GM12878 (cell line): ENCODE results near the gene AGRN. TPM values are rescaled to one million over a fixed set of nuclear protein-coding genes. Genes with fewer than 3 reads are reported as not detected.

Source experiments
- ATAC-seq: fragments of 200-7000 bp; cut with Tn5 transposase; 3 replicates; pipeline ENCODE4 v1.9.1; 2020; ENCODE audit warnings: mild to moderate bottlenecking, moderate library complexity
- BruUV-seq: library from RNA; stranded (reverse); fragments of 400-500 nt; replicated peaks from 2 replicates; lab custom pipeline; 2021; lab: Mats Ljungman, UMichigan
- CTCF ChIA-PET: fragments of 300-600 bp; sonication (Branson Sonifier 250); formaldehyde crosslinking; extraction: SDS; loops from one replicate; lab custom pipeline; 2021; ENCODE audit warnings: inconsistent platforms; lab: Yijun Ruan, JAX
- POLR2A ChIA-PET: fragments of 350-600 bp; formaldehyde crosslinking; extraction: SDS; loops from one replicate; lab custom pipeline; 2021; ENCODE audit warnings: inconsistent platforms; lab: Charles Lee
- RAD21 ChIA-PET: fragments of 300-600 bp; sonication (Branson Sonifier 250); formaldehyde crosslinking; loops from one replicate; lab custom pipeline; 2023; ENCODE audit warnings: antibody characterized with exemption; ENCODE audit not compliant: unreplicated experiment; lab: Charles Lee
- SMC1A ChIA-PET: fragments of 300-600 bp; sonication (Branson Sonifier 250); formaldehyde crosslinking; loops from one replicate; lab custom pipeline; 2023; ENCODE audit not compliant: unreplicated experiment, uncharacterized antibody; lab: Charles Lee
- DNase-seq: peaks from one replicate; pipeline ENCODE4 v3.0.0-alpha.2; 2011; ENCODE audit warnings: low read depth, low spot score
- FAIRE-seq: peaks from 3 replicates; lab custom pipeline; 2011; peaks lifted over from hg19 to GRCh38; lab: Jason Lieb, UNC
- H2AFZ ChIP-seq: 2 replicates; pipeline ENCODE4 v1.6.0; 2011; ENCODE audit warnings: low read depth, low read length, control low read depth; ENCODE audit not compliant: control insufficient read depth
- H3K27ac ChIP-seq: 2 replicates; pipeline ENCODE4 v1.5.1; 2011; ENCODE audit warnings: control low read depth; ENCODE audit not compliant: control insufficient read depth, insufficient read depth
- H3K27me3 ChIP-seq, 2 experiments: replicated peaks in 1 of 2; 2 replicates each; pipeline versions ENCODE4 v1.6.0 to v1.6.1; 2011; ENCODE audit warnings: low read length in 1 of 2; ENCODE audit not compliant: control insufficient read depth in 2 of 2, insufficient read depth in 2 of 2
- H3K36me3 ChIP-seq, 2 experiments: 2 replicates each; pipeline ENCODE4 v1.5.1; 2011; ENCODE audit warnings: low read length in 1 of 2; ENCODE audit not compliant: control insufficient read depth in 2 of 2, insufficient read depth in 2 of 2
- H3K4me1 ChIP-seq: 2 replicates; pipeline ENCODE4 v1.6.1; 2011; ENCODE audit warnings: mild to moderate bottlenecking, low read length, moderate library complexity, mixed read lengths; ENCODE audit not compliant: control insufficient read depth, insufficient read depth
- H3K4me2 ChIP-seq: 2 replicates; pipeline ENCODE4 v1.6.0; 2011; ENCODE audit warnings: control low read depth; ENCODE audit not compliant: control insufficient read depth, insufficient read depth
- H3K4me3 ChIP-seq: fragments of 200-600 bp; sonication (generic); 2 replicates; pipeline ENCODE4 v1.5.1; 2016
- H3K79me2 ChIP-seq: 2 replicates; pipeline ENCODE4 v1.6.0; 2011; ENCODE audit warnings: low read length; ENCODE audit not compliant: control insufficient read depth, insufficient read depth
- H3K9ac ChIP-seq: 2 replicates; pipeline ENCODE4 v1.8.0; 2011; ENCODE audit warnings: low read length, control low read depth, mixed read lengths; ENCODE audit not compliant: control insufficient read depth, insufficient read depth
- H3K9me3 ChIP-seq: replicated peaks from 3 replicates; pipeline ENCODE4 v1.5.1; 2011; ENCODE audit warnings: mild to moderate bottlenecking, low read length; ENCODE audit not compliant: control insufficient read depth, insufficient read depth
- H4K20me1 ChIP-seq: 2 replicates; pipeline ENCODE4 v1.6.0; 2011; ENCODE audit not compliant: control insufficient read depth, insufficient read depth
- EP300 ChIP-seq, 2 experiments: fragments of 150-350 bp in 1 of 2; IDR thresholded peaks; 2 replicates each; pipeline ENCODE4 v1.6.1; 2011 to 2012; ENCODE audit warnings: low read depth in 2 of 2, low read length in 2 of 2, borderline replicate concordance in 1 of 2, improper control_type of control experiment in 1 of 2, inconsistent platforms in 1 of 2; ENCODE audit not compliant: control insufficient read depth in 1 of 2
- FOS ChIP-seq: IDR thresholded peaks from 3 replicates; pipeline ENCODE4 v1.6.1; 2011; ENCODE audit warnings: borderline replicate concordance; ENCODE audit not compliant: insufficient read length; ENCODE audit errors: extremely low read depth
- IKZF2 ChIP-seq, 2 experiments: fragments of 450-650 bp; IDR thresholded peaks; 2 replicates each; pipeline ENCODE4 v1.6.1; 2017; ENCODE audit warnings: mild to moderate bottlenecking in 2 of 2, moderate library complexity in 2 of 2
- NFIC ChIP-seq: IDR thresholded peaks from 2 replicates; pipeline ENCODE4 v1.6.1; 2012; ENCODE audit warnings: low read depth, mild to moderate bottlenecking, inconsistent platforms, low read length, moderate library complexity
- RB1 ChIP-seq: fragments of 450-650 bp; formaldehyde crosslinking; IDR thresholded peaks from 2 replicates; pipeline ENCODE4 v1.6.1; 2017; ENCODE audit warnings: mild to moderate bottlenecking, borderline replicate concordance
- STAT1 ChIP-seq: fragments of 450-650 bp; conservative IDR thresholded peaks from 2 replicates; pipeline ENCODE4 v1.6.1; 2014; ENCODE audit warnings: antibody characterized with exemption, mild to moderate bottlenecking
- YBX1 ChIP-seq: fragments of 450-650 bp; IDR thresholded peaks from 2 replicates; pipeline ENCODE4 v1.6.1; 2016; ENCODE audit warnings: antibody characterized with exemption
- ZNF24 ChIP-seq: fragments of 450-650 bp; IDR thresholded peaks from 2 replicates; pipeline ENCODE4 v1.6.1; 2017; ENCODE audit warnings: antibody characterized with exemption, mild to moderate bottlenecking
- WGBS: methylation state at CpG from one replicate; pipeline ENCODE4 v1.1.6; 2016; ENCODE audit warnings: low lambda C conversion rate; ENCODE audit not compliant: insufficient replicate concordance, insufficient coverage; ENCODE audit errors: missing lambda C conversion rate; 5-methylcytosine and 5-hydroxymethylcytosine counted together
- in situ Hi-C: fragments of 300-500 bp; cut with MboI; formaldehyde crosslinking; loops from 9 replicates; pipeline ENCODE4 v1.14.3; 2018; ENCODE audit warnings: mixed read lengths
- intact Hi-C: fragments of 100-400 bp; cut with micrococcal nuclease; formaldehyde crosslinking; loops from one replicate; pipeline ENCODE4 v1.14.2; 2022; ENCODE audit not compliant: unreplicated experiment
- polyA plus RNA-seq, 11 experiments: library from polyadenylated mRNA; depleted of rRNA in 4 of 11; unstranded in 6 of 11; stranded (reverse) in 5 of 11; fragments of >200 nt; fragmentation: Nextera tagmentation in 4 of 11; fragmentation: Illumina TruSeq in 1 of 11; extraction: Ambion mirVana in 4 of 11; extraction: Trizol in 1 of 11; gene quantifications; 1 replicate in 1 of 11; 2 replicates in 10 of 11; pipeline versions ENCODE4 v1.2.1 to v1.2.3, GENCODE V29; 2011 to 2016; ENCODE audit warnings: inconsistent platforms in 2 of 11, missing spikeins in 2 of 11, low read depth in 1 of 11
- total RNA-seq, 4 experiments: library from RNA; depleted of rRNA in 3 of 4; stranded (reverse); fragments of >200 nt in 3 of 4; fragmentation: Illumina TruSeq in 1 of 4; extraction: Trizol in 1 of 4; gene quantifications; 2 replicates each; pipeline versions ENCODE4 v1.2.1 to v1.2.3, GENCODE V29; 2013 to 2021
- TF ChIP-seq, protein P1 (sequence below): fragments of 450-650 bp; IDR thresholded peaks from 2 replicates; pipeline ENCODE4 v1.6.1; 2017; ENCODE audit warnings: mild to moderate bottlenecking, moderate library complexity
- TF ChIP-seq, protein P2 (sequence below): fragments of 450-650 bp; IDR thresholded peaks from 2 replicates; pipeline ENCODE4 v1.6.1; 2017; ENCODE audit warnings: antibody characterized with exemption, mild to moderate bottlenecking, moderate library complexity
- TF ChIP-seq, protein P3 (sequence below): fragments of 450-650 bp; formaldehyde crosslinking; IDR thresholded peaks from 2 replicates; pipeline ENCODE4 v1.4.0; 2020; ENCODE audit warnings: mild to moderate bottlenecking, moderate library complexity

AGRN gene
- total and polyA plus RNA-seq, 10 of the 15 experiments (the other 5 are each of a cell fraction or from before 2014, with no cell fraction given) = 0.02 to 41.8 (median 4.1) TPM

DNA sequence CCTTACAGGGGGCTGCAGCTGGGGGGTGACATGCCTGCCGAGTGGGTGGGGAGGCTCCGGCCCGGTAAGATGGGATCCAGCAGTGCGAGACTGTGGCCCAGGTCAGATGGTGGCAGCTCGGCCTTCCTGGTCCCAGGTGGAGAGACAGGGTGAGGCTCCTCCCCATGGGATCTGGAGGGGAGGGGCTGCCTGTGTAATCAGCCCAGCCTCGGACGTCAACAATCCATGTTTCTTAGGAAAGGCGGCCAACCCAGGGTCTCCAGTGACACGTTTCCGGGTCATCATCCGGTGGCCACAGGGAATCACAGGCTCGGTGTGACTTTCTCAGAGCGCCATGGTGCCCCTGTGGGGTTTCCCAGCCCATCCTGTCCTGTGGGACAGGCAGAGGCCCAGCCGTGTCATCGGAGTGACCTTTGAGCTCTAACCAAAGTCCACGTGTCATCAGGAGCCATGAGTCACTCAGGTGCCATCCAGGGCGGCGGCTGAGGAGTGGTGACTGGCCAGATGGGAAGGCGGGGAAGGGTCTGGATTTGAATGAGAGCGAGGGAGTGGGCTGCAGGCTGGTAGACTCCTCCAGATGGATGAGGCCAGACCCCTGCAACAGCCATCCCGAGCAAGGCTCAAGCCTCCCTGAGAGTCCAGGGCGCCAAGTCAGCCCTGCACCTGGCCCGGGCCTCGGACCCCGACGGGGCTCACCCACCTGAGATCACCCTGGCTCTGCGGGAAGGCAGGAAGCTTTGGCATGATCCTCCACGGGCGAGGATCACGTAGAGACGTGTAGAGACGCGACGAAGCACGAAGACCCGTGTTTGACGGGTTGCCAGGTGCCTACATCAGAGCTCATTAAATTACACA lies 13.4 kb upstream of the AGRN start:
- Histone ChIP-seq H3K4me1 (peaks cover 17% of the 10 kb centered on the region), H3K36me3 (no peaks in the 10 kb centered on the region), H3K27me3 (peaks cover 0 to 2% of the 10 kb centered on the region in 2 experiments; a peak in 1 of 4 replicates), H3K4me2 (no peak overlapping the region), H3K4me3 (no peak overlapping the region), H4K20me1 (no peaks in the 10 kb centered on the region), H3K79me2 (no peaks in the 10 kb centered on the region), H2AFZ (no peak overlapping the region), H3K9ac (no peak overlapping the region), H3K9me3 (peaks cover 2% of the 10 kb centered on the region; the same call in 1 of the 3 replicates), H3K27ac (no peak overlapping the region)
- no peak for DNase-seq
- ChIA-PET POLR2A (interaction anchor here (5.4 kb wide), 1 partner anchor 7 kb away, joined by 22 read pairs; the partner anchor contains the start of gene ISG15), RAD21 (interaction anchor here (0.6 to 1.1 kb wide), 2 partner anchors 27 to 206 kb away, joined by 3 to 4 read pairs; no protein-coding TSS in a partner anchor), CTCF (interaction anchor here (0.8 kb wide), 1 partner anchor 15 kb away, joined by 3 read pairs; no protein-coding TSS in a partner anchor), SMC1A (interaction anchor here (1.1 kb wide), 1 partner anchor 13 kb away, joined by 4 read pairs; the partner anchor contains the start of gene AGRN)
- 80% methylated on average over 37 of the region's 37 CpGs for WGBS
- no peak for ATAC-seq
- intact Hi-C loops = no loop called here
- BruUV-seq = no TSS peak
- no peak for FAIRE-seq
- in situ Hi-C loops = no loop called here
- TF ChIP-seq RB1 = no peak
- no peak for TF ChIP-seq YBX1
- no peak for TF ChIP-seq EP300 (IDR thresholded peaks at IDR 0.05; ENCODE audit: borderline replicate concordance in 1 of 2, control insufficient read depth in 1 of 2, low read depth in 2 of 2, low read length in 2 of 2)
- TF ChIP-seq, protein P1, sequence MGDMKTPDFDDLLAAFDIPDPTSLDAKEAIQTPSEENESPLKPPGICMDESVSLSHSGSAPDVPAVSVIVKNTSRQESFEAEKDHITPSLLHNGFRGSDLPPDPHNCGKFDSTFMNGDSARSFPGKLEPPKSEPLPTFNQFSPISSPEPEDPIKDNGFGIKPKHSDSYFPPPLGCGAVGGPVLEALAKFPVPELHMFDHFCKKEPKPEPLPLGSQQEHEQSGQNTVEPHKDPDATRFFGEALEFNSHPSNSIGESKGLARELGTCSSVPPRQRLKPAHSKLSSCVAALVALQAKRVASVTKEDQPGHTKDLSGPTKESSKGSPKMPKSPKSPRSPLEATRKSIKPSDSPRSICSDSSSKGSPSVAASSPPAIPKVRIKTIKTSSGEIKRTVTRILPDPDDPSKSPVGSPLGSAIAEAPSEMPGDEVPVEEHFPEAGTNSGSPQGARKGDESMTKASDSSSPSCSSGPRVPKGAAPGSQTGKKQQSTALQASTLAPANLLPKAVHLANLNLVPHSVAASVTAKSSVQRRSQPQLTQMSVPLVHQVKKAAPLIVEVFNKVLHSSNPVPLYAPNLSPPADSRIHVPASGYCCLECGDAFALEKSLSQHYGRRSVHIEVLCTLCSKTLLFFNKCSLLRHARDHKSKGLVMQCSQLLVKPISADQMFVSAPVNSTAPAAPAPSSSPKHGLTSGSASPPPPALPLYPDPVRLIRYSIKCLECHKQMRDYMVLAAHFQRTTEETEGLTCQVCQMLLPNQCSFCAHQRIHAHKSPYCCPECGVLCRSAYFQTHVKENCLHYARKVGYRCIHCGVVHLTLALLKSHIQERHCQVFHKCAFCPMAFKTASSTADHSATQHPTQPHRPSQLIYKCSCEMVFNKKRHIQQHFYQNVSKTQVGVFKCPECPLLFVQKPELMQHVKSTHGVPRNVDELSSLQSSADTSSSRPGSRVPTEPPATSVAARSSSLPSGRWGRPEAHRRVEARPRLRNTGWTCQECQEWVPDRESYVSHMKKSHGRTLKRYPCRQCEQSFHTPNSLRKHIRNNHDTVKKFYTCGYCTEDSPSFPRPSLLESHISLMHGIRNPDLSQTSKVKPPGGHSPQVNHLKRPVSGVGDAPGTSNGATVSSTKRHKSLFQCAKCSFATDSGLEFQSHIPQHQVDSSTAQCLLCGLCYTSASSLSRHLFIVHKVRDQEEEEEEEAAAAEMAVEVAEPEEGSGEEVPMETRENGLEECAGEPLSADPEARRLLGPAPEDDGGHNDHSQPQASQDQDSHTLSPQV = no peak
- no peak for TF ChIP-seq FOS
- TF ChIP-seq NFIC = no peak
- TF ChIP-seq, protein P2, sequence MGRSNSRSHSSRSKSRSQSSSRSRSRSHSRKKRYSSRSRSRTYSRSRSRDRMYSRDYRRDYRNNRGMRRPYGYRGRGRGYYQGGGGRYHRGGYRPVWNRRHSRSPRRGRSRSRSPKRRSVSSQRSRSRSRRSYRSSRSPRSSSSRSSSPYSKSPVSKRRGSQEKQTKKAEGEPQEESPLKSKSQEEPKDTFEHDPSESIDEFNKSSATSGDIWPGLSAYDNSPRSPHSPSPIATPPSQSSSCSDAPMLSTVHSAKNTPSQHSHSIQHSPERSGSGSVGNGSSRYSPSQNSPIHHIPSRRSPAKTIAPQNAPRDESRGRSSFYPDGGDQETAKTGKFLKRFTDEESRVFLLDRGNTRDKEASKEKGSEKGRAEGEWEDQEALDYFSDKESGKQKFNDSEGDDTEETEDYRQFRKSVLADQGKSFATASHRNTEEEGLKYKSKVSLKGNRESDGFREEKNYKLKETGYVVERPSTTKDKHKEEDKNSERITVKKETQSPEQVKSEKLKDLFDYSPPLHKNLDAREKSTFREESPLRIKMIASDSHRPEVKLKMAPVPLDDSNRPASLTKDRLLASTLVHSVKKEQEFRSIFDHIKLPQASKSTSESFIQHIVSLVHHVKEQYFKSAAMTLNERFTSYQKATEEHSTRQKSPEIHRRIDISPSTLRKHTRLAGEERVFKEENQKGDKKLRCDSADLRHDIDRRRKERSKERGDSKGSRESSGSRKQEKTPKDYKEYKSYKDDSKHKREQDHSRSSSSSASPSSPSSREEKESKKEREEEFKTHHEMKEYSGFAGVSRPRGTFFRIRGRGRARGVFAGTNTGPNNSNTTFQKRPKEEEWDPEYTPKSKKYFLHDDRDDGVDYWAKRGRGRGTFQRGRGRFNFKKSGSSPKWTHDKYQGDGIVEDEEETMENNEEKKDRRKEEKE = no peak
- no peak for TF ChIP-seq ZNF24
- TF ChIP-seq, protein P3, sequence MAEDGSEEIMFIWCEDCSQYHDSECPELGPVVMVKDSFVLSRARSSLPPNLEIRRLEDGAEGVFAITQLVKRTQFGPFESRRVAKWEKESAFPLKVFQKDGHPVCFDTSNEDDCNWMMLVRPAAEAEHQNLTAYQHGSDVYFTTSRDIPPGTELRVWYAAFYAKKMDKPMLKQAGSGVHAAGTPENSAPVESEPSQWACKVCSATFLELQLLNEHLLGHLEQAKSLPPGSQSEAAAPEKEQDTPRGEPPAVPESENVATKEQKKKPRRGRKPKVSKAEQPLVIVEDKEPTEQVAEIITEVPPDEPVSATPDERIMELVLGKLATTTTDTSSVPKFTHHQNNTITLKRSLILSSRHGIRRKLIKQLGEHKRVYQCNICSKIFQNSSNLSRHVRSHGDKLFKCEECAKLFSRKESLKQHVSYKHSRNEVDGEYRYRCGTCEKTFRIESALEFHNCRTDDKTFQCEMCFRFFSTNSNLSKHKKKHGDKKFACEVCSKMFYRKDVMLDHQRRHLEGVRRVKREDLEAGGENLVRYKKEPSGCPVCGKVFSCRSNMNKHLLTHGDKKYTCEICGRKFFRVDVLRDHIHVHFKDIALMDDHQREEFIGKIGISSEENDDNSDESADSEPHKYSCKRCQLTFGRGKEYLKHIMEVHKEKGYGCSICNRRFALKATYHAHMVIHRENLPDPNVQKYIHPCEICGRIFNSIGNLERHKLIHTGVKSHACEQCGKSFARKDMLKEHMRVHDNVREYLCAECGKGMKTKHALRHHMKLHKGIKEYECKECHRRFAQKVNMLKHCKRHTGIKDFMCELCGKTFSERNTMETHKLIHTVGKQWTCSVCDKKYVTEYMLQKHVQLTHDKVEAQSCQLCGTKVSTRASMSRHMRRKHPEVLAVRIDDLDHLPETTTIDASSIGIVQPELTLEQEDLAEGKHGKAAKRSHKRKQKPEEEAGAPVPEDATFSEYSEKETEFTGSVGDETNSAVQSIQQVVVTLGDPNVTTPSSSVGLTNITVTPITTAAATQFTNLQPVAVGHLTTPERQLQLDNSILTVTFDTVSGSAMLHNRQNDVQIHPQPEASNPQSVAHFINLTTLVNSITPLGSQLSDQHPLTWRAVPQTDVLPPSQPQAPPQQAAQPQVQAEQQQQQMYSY (CRISPR knock-in tag) = no peak
- TF ChIP-seq IKZF2 (IDR thresholded peaks at IDR 0.05) = no peak
- TF ChIP-seq STAT1 = no peak
